ENCODE data around the gene HFM1. TPM values are rescaled to one million over a fixed set of nuclear protein-coding genes. Genes with fewer than 3 reads are reported as not detected.
"Not testable (repeated sequence)": the region's sequence is repeated elsewhere in the genome, so short reads cannot be mapped to it uniquely, and the experiment has no call there.

HFM1 gene
- polyA plus RNA-seq, 3 donors: 6.2 to 10.2 (median 6.8) TPM

GRCh38 chr1:91381844-91382243 lies 22.8 kb downstream of the HFM1 start:
- no peak for DNase-seq (ENCODE audit: low read depth in 3 of 3, low spot score in 2 of 3)

GRCh38 chr1:91374086-91374485 lies 30.6 kb downstream of the HFM1 start:
- DNase-seq (ENCODE audit: low read depth in 3 of 3, low spot score in 2 of 3): no peak

- DNase-seq (ENCODE audit: low read depth in 3 of 3, low spot score in 2 of 3): not testable (repeated sequence)
Measured at GRCh38 chr1:91372230-91372629, 32.4 kb downstream of the HFM1 start.

GRCh38 chr1:91349524-91349923 lies 55.1 kb downstream of the HFM1 start:
- no peak for DNase-seq (ENCODE audit: low read depth in 3 of 3, low spot score in 2 of 3)

GRCh38 chr1:91346824-91347223 lies 57.8 kb downstream of the HFM1 start:
- no peak for DNase-seq (ENCODE audit: low read depth in 3 of 3, low spot score in 2 of 3)

- DNase-seq (ENCODE audit: low read depth in 3 of 3, low spot score in 2 of 3): peak; percentile 24 to 38 (median 34)
Measured at GRCh38 chr1:91345395-91346005, 59.1 kb downstream of the HFM1 start.

GRCh38 chr1:91338501-91338900 lies 66.1 kb downstream of the HFM1 start:
- DNase-seq (ENCODE audit: low read depth in 3 of 3, low spot score in 2 of 3): no peak

GRCh38 chr1:91335603-91336002 lies 69.0 kb downstream of the HFM1 start:
- no peak for DNase-seq (ENCODE audit: low read depth in 3 of 3, low spot score in 2 of 3)

GRCh38 chr1:91334856-91335255 lies 69.8 kb downstream of the HFM1 start:
- no peak for DNase-seq (ENCODE audit: low read depth in 3 of 3, low spot score in 2 of 3)

- DNase-seq (ENCODE audit: low read depth in 3 of 3, low spot score in 2 of 3): no peak
Measured at GRCh38 chr1:91325456-91325855, 79.2 kb downstream of the HFM1 start.

- DNase-seq (ENCODE audit: low read depth in 3 of 3, low spot score in 2 of 3): no peak
Measured at GRCh38 chr1:91314643-91315042, 90.0 kb downstream of the HFM1 start.

- DNase-seq (ENCODE audit: low read depth in 3 of 3, low spot score in 2 of 3): no peak
Measured at GRCh38 chr1:91311672-91312071, 93.0 kb downstream of the HFM1 start.

GRCh38 chr1:91308544-91308943 lies 96.1 kb downstream of the HFM1 start:
- no peak for DNase-seq (ENCODE audit: low read depth in 3 of 3, low spot score in 2 of 3)

GRCh38 chr1:91307784-91308409 lies 96.7 kb downstream of the HFM1 start:
- no peak for DNase-seq (ENCODE audit: low read depth in 3 of 3, low spot score in 2 of 3)

GRCh38 chr1:91303165-91303564 lies 101.5 kb downstream of the HFM1 start:
- no peak for DNase-seq (ENCODE audit: low read depth in 3 of 3, low spot score in 2 of 3)

GRCh38 chr1:91288843-91289553 lies 115.6 kb downstream of the HFM1 start:
- DNase-seq (ENCODE audit: low read depth in 3 of 3, low spot score in 2 of 3): not testable (repeated sequence)

GRCh38 chr1:91286962-91287317 lies 117.7 kb downstream of the HFM1 start:
- not testable (repeated sequence) for DNase-seq (ENCODE audit: low read depth in 3 of 3, low spot score in 2 of 3)

GRCh38 chr1:91286259-91286961 lies 118.2 kb downstream of the HFM1 start:
- not testable (repeated sequence) for DNase-seq (ENCODE audit: low read depth in 3 of 3, low spot score in 2 of 3)

- no peak for DNase-seq (ENCODE audit: low read depth in 3 of 3, low spot score in 2 of 3)
Measured at GRCh38 chr1:91283421-91283726, 121.3 kb downstream of the HFM1 start.

- DNase-seq (ENCODE audit: low read depth in 3 of 3, low spot score in 2 of 3): peak; percentile 51 to 61 (median 58)
Measured at GRCh38 chr1:91282695-91283420, 121.8 kb downstream of the HFM1 start.

- no peak for DNase-seq (ENCODE audit: low read depth in 3 of 3, low spot score in 2 of 3)
Measured at GRCh38 chr1:91281782-91282181, 122.9 kb downstream of the HFM1 start.

Measured in right renal cortex interstitium (tissue), 3 donors.